T-cell (primary cell): ENCODE data around the gene SAT2. TPM values are rescaled to one million over a fixed set of nuclear protein-coding genes. Genes with fewer than 3 reads are reported as not detected.
A peak's percentile ranks its signal among the peaks of the same experiment; 100 is the strongest.

Experiments used
- ATAC-seq, 4 experiments: fragments of 200-7000 bp in 3 of 4; fragments of 150-1000 bp in 1 of 4; cut with Tn5 transposase; replicated peaks in 1 of 4; 1 replicate in 3 of 4; 2 replicates in 1 of 4; pipeline ENCODE4 v1.10.0; 2021; ENCODE audit warnings: moderate library complexity in 3 of 4, mild to moderate bottlenecking in 2 of 4, moderate number of reproducible peaks in 1 of 4
- CTCF ChIA-PET, 2 donors: fragments of 300-600 bp; sonication (Branson Sonifier 250); formaldehyde crosslinking; loops; one replicate each; lab custom pipeline; 2022; ENCODE audit warnings: antibody characterized with exemption in 2 of 2; lab: Charles Lee
- POLR2A ChIA-PET, 2 donors: fragments of 300-600 bp; sonication (Branson Sonifier 250); formaldehyde crosslinking; loops; one replicate each; lab custom pipeline; 2022; ENCODE audit warnings: antibody characterized with exemption in 2 of 2; lab: Charles Lee
- DNase-seq, 35 experiments: peaks; one replicate each; pipeline versions ENCODE4 v3.0.0 to v3.0.0-alpha.2; 2013 to 2023
- H3K27ac ChIP-seq: one replicate; pipeline ENCODE4 v1.5.1; 2013; ENCODE audit warnings: low read length
- H3K27me3 ChIP-seq, 2 experiments: replicated peaks in 1 of 2; 1 replicate in 1 of 2; 2 replicates in 1 of 2; pipeline versions ENCODE4 v1.6.1 to v1.7.0; 2013; ENCODE audit warnings: low read length in 1 of 2, mixed read lengths in 1 of 2; ENCODE audit not compliant: control insufficient read depth in 2 of 2, insufficient read depth in 2 of 2; ENCODE audit errors: extremely low read depth in 1 of 2
- H3K36me3 ChIP-seq, 2 donors: 1 replicate in 1 of 2; 2 replicates in 1 of 2; pipeline versions ENCODE4 v1.6.1 to v1.7.0; 2013; ENCODE audit warnings: low read length in 1 of 2; ENCODE audit not compliant: control insufficient read depth in 2 of 2, insufficient read depth in 1 of 2; ENCODE audit errors: extremely low read depth in 1 of 2
- H3K4me1 ChIP-seq, 2 experiments: 1 replicate in 1 of 2; 2 replicates in 1 of 2; pipeline versions ENCODE4 v1.6.1 to v1.7.0; 2013; ENCODE audit warnings: low read length in 2 of 2, mixed read lengths in 1 of 2; ENCODE audit not compliant: insufficient read depth in 2 of 2, control insufficient read depth in 1 of 2; ENCODE audit errors: extremely low read depth in 1 of 2
- H3K4me3 ChIP-seq, 2 donors: 1 replicate in 1 of 2; 2 replicates in 1 of 2; pipeline versions ENCODE4 v1.5.1 to v1.7.0; 2013; ENCODE audit warnings: mild to moderate bottlenecking in 2 of 2, low read length in 1 of 2, moderate library complexity in 1 of 2; ENCODE audit not compliant: control insufficient read depth in 1 of 2; ENCODE audit errors: extremely low read depth in 1 of 2
- H3K9me3 ChIP-seq: 2 replicates; pipeline ENCODE4 v1.7.0; 2013
- H3K27ac Mint-ChIP-seq, 2 donors: one replicate each; pipeline ENCODE4 v1.8.0; 2020 to 2021; ENCODE audit warnings: mild to moderate bottlenecking in 2 of 2, mixed read lengths in 2 of 2
- H3K27me3 Mint-ChIP-seq, 2 donors: one replicate each; pipeline ENCODE4 v1.8.0; 2021 to 2022; ENCODE audit warnings: mixed read lengths in 2 of 2
- H3K36me3 Mint-ChIP-seq: one replicate; pipeline ENCODE4 v1.8.0; 2021; ENCODE audit warnings: mixed read lengths
- H3K4me1 Mint-ChIP-seq, 3 donors: one replicate each; pipeline ENCODE4 v1.8.0; 2020 to 2022; ENCODE audit warnings: mixed read lengths in 3 of 3, mild to moderate bottlenecking in 1 of 3
- H3K4me3 Mint-ChIP-seq, 3 donors: one replicate each; pipeline ENCODE4 v1.8.0; 2020 to 2022; ENCODE audit warnings: mild to moderate bottlenecking in 3 of 3, mixed read lengths in 3 of 3, moderate library complexity in 3 of 3
- H3K9me3 Mint-ChIP-seq, 3 donors: one replicate each; pipeline ENCODE4 v1.8.0; 2020 to 2022; ENCODE audit warnings: mixed read lengths in 3 of 3
- WGBS: methylation state at CpG from one replicate; pipeline ENCODE4 v1.1.5; 2013; ENCODE audit warnings: missing lambda C conversion rate; ENCODE audit not compliant: insufficient coverage; 5-methylcytosine and 5-hydroxymethylcytosine counted together
- total RNA-seq, 35 experiments: library from RNA in 6 of 35; stranded (reverse) in 6 of 35; fragments of 120-200 nt in 1 of 35; gene quantifications; one replicate each; pipeline versions ENCODE4 v1.2.1 to v1.2.4 and lab custom pipeline; 2013 to 2026

Gene SAT2
- total RNA-seq, 5 donors from 2014 or later (not counting 1 experiment from before 2014, with no cell fraction given): 53.2 to 68.8 (median 58.5) TPM

DNA sequence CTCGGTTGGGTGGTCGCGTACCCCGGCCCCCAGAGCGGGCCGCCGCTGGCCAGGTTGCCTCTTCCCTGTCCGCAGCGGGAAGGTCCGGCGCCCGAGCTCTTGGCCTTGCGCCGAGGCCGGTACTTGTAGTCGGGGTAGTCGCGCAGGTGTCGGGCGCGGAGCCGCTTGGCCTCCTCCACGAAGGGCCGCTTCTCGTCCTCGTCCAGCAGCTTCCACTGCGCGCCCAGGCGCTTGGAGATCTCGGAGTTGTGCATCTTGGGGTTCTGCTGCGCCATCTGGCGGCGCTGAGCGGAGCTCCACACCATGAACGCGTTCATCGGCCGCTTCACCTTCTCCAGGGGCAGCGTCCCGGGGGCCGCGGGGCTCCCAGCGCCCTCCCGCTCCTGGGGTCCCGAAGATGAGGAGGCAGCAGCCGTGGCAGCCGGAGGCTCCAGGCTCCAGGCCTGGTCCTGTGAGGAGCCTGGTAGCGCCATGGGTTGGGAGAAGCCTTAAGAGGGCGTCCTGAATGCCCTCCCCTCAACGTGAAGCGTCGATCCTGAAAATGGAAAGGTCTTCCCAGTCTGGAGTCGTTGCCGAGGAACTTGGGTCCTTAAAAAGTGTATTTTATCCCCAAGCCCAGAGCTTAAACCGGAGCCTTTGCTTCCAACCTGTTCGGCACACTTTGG is 38.3 kb downstream of the SAT2 start:
- Histone ChIP-seq H3K4me1 (peaks cover 6 to 27% of the 10 kb centered on the region in 2 experiments), H3K9me3 (no peaks in the 10 kb centered on the region), H3K36me3 (peaks cover 9 to 66% of the 10 kb centered on the region in 2 donors), H3K27me3 (no peaks in the 10 kb centered on the region), H3K4me3 (no peak overlapping the region), H3K27ac (no peak overlapping the region)
- H3K9me3 Mint-ChIP-seq: no peaks in the 10 kb centered on the region
- ATAC-seq: peak; percentile 76 to 84 (median 76)
- H3K4me1 Mint-ChIP-seq: peaks cover 8 to 16% (median 12%) of the 10 kb centered on the region in 3 donors
- no peaks in the 10 kb centered on the region for H3K27me3 Mint-ChIP-seq
- 60% methylated on average over 56 of the region's 56 CpGs for WGBS
- no peak overlapping the region for H3K27ac Mint-ChIP-seq
- H3K4me3 Mint-ChIP-seq: no peak overlapping the region
- peaks cover 34% of the 10 kb centered on the region for H3K36me3 Mint-ChIP-seq
- ChIA-PET POLR2A (interaction anchor here (0.6 to 1.2 kb wide), 4 partner anchors 98 to 351 kb away, joined by 3 to 4 read pairs (median 3); no protein-coding TSS in a partner anchor), CTCF (interaction anchor here (0.6 to 1.5 kb wide), 9 partner anchors 74 to 234 kb away, joined by 3 to 6 read pairs (median 4); partner anchors contain the start of gene TP53 (in 1 of the 2))
- peak in 34 of 35 experiments; percentile 35 to 82 (median 60) for DNase-seq

DNA sequence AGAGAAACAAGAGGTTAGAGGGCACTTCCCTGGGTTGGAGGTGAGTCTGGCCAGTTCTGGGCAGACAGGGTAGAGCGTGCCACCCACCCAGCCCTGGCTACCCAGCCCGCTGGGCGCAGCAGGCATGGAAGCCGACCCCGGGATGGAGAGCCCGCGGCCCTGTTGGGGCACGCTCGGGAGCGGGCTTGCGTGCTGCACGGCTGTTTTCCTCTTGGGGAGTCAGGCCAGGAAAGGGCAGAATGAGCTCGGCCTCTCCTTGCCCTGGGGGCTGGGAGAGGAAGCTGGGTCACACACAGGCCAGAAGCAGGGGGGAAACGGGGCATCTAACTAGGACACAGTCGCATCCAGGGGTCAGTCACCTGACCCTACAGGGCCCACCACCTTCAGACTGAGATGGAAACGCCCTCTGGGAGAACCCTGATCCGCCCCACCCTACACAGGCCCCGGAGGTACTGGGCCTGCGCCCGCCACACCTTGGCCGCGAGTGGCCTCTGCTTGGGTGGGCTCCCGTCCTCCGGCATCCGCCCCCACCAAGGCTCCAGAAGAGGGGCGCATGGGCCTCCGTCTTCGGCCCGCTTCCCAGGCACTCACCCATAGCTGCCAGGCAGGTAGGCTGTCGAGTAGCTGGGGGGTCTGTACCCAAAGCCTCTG is 38.9 kb downstream of the SAT2 start:
- H3K4me3 ChIP-seq: no peak overlapping the region
- CTCF ChIA-PET: interaction anchor here (0.8 to 1.5 kb wide), 9 partner anchors 28 to 233 kb away, joined by 3 to 6 read pairs (median 4); partner anchors contain the start of gene TP53 (in 1 of the 2)
- peak in 1 of 4 experiments; percentile 7 for ATAC-seq

DNA sequence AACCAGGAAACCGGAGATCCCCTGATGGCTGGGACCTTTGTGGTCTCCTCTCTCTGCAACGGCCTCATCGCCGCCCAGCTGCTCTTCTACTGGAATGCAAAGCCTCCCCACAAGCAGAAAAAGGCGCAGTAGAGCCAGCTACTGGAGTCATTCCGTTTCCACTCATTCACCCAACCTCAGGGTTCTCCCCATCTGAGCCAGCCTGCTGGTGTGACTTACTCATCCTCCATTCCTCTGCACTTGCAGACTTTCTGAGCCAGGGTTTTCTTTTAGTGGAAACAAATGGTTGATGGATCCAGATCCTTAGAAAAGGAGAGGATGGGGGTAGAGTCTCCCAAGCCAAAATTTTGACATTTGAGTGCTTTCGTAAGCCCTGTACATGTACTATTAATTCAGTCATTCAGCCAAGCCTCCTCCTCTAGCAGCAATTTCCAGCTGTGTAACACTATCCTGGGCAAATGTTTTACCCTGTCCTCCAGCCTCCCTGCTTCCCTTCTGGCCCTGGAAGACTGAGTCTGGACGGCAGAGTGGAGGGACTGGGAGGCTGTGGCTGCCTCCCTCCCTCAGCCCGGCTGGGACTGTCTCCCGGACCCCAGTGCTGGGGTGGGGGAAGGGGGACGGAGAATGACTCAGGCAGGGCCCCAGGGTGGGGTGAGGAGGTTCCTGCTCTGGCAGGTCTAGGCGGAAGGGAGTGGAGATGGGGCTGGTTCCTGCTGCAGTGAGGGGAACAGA is 40.0 kb downstream of the SAT2 start:
- no peak overlapping the region for H3K27ac Mint-ChIP-seq
- ATAC-seq (no peak), DNase-seq (no peak)
- H3K27me3 Mint-ChIP-seq: no peaks in the 10 kb centered on the region
- ChIA-PET POLR2A (interaction anchor here in 1 of 2 donors (0.5 kb wide), 1 partner anchor 47 kb away, joined by 9 read pairs; no protein-coding TSS in a partner anchor), CTCF (interaction anchor here in 1 of 2 donors (0.6 kb wide), 1 partner anchor 211 kb away, joined by 3 read pairs; no protein-coding TSS in a partner anchor)
- Histone ChIP-seq H3K4me3 (no peak overlapping the region), H3K9me3 (no peaks in the 10 kb centered on the region), H3K27ac (no peak overlapping the region), H3K27me3 (no peaks in the 10 kb centered on the region), H3K36me3 (peaks cover 12 to 48% of the 10 kb centered on the region in 2 donors), H3K4me1 (peaks cover 17 to 39% of the 10 kb centered on the region in 2 experiments)
- no peaks in the 10 kb centered on the region for H3K9me3 Mint-ChIP-seq
- H3K4me1 Mint-ChIP-seq: peaks cover 20 to 24% (median 23%) of the 10 kb centered on the region in 3 donors
- peaks cover 20% of the 10 kb centered on the region for H3K36me3 Mint-ChIP-seq
- H3K4me3 Mint-ChIP-seq: no peak overlapping the region
- WGBS: 77% methylated on average over 3 of the region's 12 CpGs

More for the DNA sequence above, 38.9 kb downstream of the SAT2 start:
- H3K27me3 Mint-ChIP-seq: no peaks in the 10 kb centered on the region
- POLR2A ChIA-PET: interaction anchor here in 1 of 2 donors (0.6 kb wide), 2 partner anchors 101 to 314 kb away, joined by 3 read pairs; no protein-coding TSS in a partner anchor
- H3K36me3 Mint-ChIP-seq: peaks cover 28% of the 10 kb centered on the region
- H3K36me3 ChIP-seq: peaks cover 9 to 59% of the 10 kb centered on the region in 2 donors
- DNase-seq: no peak
- 94% methylated on average over 26 of the region's 30 CpGs for WGBS
- peaks cover 9 to 29% of the 10 kb centered on the region in 2 experiments for H3K4me1 ChIP-seq
- H3K9me3 Mint-ChIP-seq: no peaks in the 10 kb centered on the region
- peaks cover 13 to 23% (median 18%) of the 10 kb centered on the region in 3 donors for H3K4me1 Mint-ChIP-seq
- no peaks in the 10 kb centered on the region for H3K27me3 ChIP-seq
- no peak overlapping the region for H3K4me3 Mint-ChIP-seq
- H3K27ac Mint-ChIP-seq: no peak overlapping the region
- no peaks in the 10 kb centered on the region for H3K9me3 ChIP-seq
- H3K27ac ChIP-seq: no peak overlapping the region

DNA sequence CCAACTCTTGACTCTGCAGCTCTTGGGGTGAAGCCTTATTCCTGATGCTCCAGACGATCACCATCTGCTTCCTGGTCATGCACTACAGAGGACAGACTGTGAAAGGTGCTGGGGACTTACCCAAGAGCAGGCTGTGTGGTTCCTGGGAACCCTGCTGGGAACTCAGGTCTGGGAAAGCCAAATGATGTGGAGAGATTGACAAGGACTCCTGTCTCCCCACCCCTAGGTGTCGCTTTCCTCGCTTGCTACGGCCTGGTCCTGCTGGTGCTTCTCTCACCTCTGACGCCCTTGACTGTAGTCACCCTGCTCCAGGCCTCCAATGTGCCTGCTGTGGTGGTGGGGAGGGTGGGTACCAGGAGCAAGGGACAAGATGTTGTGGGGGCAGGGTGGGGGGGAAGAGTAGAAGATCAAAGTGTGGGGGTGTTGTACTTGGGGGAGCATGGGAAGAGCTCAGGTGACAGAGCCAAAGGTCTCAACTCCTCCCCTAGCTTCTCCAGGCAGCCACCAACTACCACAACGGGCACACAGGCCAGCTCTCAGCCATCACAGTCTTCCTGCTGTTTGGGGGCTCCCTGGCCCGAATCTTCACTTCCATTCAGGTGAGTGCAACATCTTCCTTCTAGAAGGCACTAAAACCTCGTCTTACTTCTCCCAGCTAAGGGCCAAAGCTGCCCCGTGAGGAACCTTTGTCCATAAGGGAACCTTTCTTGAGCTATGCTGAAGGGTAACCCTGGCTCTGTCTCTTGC is 40.8 kb downstream of the SAT2 start:
- H3K4me3 Mint-ChIP-seq: no peak overlapping the region
- ATAC-seq: no peak
- peaks cover 23 to 46% of the 10 kb centered on the region in 2 experiments for H3K4me1 ChIP-seq

DNA sequence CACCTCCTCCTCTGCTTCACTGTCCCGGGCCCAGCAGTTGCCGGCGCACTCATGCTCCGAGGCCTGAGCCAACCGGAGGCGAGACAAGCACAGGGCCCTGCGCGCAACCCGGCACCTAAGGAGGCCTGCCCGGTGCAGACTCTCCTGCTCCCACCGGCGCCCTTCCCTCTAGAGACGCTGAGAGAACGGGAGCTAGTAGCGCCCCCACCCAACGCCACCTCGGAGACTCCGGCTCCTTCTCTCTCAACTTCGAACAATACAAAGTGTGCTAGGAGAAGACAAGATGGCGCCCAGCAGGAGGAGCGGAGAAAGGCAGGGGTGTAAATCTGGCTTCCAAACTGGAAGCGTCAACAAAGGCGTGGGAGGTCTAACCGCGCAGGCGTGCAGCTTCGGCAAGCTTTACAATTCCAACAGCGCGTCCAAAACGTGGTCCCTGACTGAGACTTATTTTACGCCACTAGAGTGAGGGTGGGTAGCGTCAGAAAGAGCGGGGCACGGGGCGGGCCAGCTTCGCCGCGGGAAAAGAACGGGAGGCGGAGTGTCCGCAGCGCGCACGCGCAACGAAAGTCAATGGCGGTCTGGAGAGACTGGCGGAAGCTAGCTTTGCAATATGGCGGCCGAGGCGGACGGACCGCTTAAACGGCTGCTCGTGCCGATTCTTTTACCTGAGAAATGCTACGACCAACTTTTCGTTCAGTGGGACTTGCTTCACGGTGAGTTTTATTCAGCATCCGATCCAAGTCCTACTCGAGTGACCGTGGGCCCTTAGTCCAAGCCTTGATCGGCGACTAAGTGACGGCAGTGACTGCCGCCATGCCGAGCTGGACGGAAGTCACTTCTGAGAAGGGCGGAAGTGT is 44.1 kb downstream of the SAT2 start, which contains the start of gene MPDU1:
TSS of gene MPDU1 (plus strand) at position 600 of the 857 bp plus-strand sequence. CDS start at position 611, 11 bp downstream.
- Mint-ChIP-seq H3K4me1 (peaks cover 53 to 60% (median 55%) of the 10 kb centered on the region in 3 donors), H3K9me3 (no peaks in the 10 kb centered on the region), H3K27ac (peak within 1 kb of the TSS; percentile 99 to 100), H3K4me3 (peak within 1 kb of the TSS; percentile 90 to 99 (median 98)), H3K36me3 (peaks cover 15% of the 10 kb centered on the region), H3K27me3 (no peaks in the 10 kb centered on the region)
- Histone ChIP-seq H3K4me1 (peaks cover 27 to 61% of the 10 kb centered on the region in 2 experiments), H3K9me3 (no peaks in the 10 kb centered on the region), H3K27ac (peak within 1 kb of the TSS; percentile 91), H3K4me3 (peak within 1 kb of the TSS; percentile 79 to 85), H3K27me3 (no peaks in the 10 kb centered on the region), H3K36me3 (peaks cover 7 to 26% of the 10 kb centered on the region in 2 donors)
- ATAC-seq: peak; percentile 79 to 87 (median 85)
- WGBS: 16% methylated on average over 55 of the region's 69 CpGs
- peak; percentile 91 to 97 (median 94) for DNase-seq
- ChIA-PET POLR2A (interaction anchor here (0.6 to 2.1 kb wide), 12 partner anchors 9 to 539 kb away, joined by 3 to 10 read pairs (median 4); partner anchors contain the start of genes TP53 (in 2 of the 2), NEURL4 (in 1 of the 2) and SENP3 (in 1 of the 2)), CTCF (interaction anchor here in 1 of 2 donors (1.0 to 2.3 kb wide), 3 partner anchors 31 to 104 kb away, joined by 3 to 16 read pairs (median 13); partner anchors contain the start of genes FXR2, TP53 and WRAP53)

More for the DNA sequence above, 40.8 kb downstream of the SAT2 start:
- H3K36me3 Mint-ChIP-seq: peaks cover 14% of the 10 kb centered on the region
- H3K4me1 Mint-ChIP-seq: peaks cover 27 to 31% (median 30%) of the 10 kb centered on the region in 3 donors
- 96% methylated on average over 3 of the region's 9 CpGs for WGBS
- no peak overlapping the region for H3K4me3 ChIP-seq
- no peak for DNase-seq
- H3K27ac ChIP-seq: no peak overlapping the region
- no peaks in the 10 kb centered on the region for H3K27me3 Mint-ChIP-seq
- no peaks in the 10 kb centered on the region for H3K9me3 Mint-ChIP-seq
- no peaks in the 10 kb centered on the region for H3K27me3 ChIP-seq
- peaks cover 7 to 41% of the 10 kb centered on the region in 2 donors for H3K36me3 ChIP-seq
- no peak overlapping the region for H3K27ac Mint-ChIP-seq
- POLR2A ChIA-PET: interaction anchor here (0.5 to 0.6 kb wide), 2 partner anchors 22 to 47 kb away, joined by 3 to 9 read pairs; no protein-coding TSS in a partner anchor
- CTCF ChIA-PET: interaction anchor here in 1 of 2 donors (0.6 kb wide), 1 partner anchor 210 kb away, joined by 3 read pairs; no protein-coding TSS in a partner anchor
- H3K9me3 ChIP-seq: no peaks in the 10 kb centered on the region
